Measurements from ENCODE around the gene VSIG10. TPM values are rescaled to one million over a fixed set of nuclear protein-coding genes. Genes with fewer than 3 reads are reported as not detected.

Gene VSIG10, protein sequence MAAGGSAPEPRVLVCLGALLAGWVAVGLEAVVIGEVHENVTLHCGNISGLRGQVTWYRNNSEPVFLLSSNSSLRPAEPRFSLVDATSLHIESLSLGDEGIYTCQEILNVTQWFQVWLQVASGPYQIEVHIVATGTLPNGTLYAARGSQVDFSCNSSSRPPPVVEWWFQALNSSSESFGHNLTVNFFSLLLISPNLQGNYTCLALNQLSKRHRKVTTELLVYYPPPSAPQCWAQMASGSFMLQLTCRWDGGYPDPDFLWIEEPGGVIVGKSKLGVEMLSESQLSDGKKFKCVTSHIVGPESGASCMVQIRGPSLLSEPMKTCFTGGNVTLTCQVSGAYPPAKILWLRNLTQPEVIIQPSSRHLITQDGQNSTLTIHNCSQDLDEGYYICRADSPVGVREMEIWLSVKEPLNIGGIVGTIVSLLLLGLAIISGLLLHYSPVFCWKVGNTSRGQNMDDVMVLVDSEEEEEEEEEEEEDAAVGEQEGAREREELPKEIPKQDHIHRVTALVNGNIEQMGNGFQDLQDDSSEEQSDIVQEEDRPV
- 42.4 and 69.1 TPM in 2 replicates for total RNA-seq

DNA sequence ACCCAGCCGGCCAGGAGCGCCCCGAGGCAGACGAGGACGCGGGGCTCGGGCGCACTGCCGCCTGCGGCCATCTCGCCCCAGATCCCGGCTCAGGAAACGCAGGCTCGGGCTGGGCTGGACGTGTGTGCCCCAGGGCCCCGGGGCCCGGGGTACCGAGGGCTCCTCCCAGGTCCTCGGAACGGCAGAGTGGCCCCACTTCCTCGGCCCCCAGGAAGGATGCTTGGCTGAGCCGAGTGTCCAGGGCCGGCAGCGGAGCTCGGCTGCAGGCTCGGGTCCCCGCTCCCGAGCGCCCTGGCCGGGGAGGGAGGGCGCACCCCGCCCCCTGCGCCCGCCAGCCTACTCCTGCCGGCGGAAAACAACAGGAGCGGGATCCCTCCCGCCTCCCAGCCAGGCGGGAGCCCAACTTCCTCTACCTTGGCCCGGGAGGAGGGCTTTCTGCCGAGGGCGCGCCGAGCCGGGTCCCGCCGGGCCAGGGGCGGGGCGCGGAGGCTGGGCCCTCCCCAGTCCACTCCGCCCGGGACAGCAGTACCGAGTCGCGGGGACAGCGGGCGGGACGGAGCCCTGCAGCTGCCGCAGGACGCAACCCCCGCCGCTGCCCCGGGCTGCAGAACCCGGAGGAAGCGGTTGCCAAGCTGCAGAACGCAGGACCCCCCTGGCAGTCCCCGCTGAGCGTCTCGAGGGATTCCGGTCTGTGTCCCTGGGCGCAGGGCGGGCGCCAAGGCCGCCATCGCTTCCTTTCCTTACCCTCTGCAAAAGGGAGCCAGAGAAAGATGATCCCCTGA lies at the start of gene VSIG10:
Gene VSIG10, minus strand, starts transcription at position 411 of the 782 bp plus-strand sequence. Its CDS starts 340 bp downstream, at position 71.

DNA sequence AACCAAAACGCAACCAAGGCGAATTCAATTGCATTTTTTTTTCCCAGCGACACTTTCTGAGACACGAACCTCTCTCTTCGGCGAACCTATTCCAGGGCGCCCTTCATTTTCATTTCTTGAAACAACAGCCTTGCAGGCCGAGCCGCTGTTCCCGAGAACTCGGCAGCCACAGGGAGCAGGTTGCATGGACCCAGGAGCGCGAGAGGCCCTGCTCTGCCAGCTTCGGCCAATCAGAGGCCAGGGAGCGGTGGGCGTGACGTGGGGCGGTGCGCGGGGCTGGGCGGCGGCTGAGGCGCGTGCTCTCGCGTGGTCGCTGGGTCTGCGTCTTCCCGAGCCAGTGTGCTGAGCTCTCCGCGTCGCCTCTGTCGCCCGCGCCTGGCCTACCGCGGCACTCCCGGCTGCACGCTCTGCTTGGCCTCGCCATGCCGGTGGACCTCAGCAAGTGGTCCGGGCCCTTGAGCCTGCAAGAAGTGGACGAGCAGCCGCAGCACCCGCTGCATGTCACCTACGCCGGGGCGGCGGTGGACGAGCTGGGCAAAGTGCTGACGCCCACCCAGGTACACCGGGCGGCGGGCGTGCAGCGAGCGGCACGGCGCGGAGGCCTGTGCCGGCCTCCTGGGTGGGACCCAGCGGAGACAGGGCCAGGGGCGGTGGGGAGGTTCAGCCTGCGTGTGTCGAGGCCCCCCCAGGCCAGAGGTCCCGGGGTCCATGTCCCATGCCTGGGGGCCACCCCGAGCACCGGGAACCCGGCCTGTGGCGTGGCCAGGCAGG lies 32.2 kb upstream of the VSIG10 start, which contains the start of gene PEBP1:
Gene PEBP1, plus strand, starts transcription at position 337 of the 771 bp plus-strand sequence. Its CDS starts 86 bp downstream, at position 423.

DNA sequence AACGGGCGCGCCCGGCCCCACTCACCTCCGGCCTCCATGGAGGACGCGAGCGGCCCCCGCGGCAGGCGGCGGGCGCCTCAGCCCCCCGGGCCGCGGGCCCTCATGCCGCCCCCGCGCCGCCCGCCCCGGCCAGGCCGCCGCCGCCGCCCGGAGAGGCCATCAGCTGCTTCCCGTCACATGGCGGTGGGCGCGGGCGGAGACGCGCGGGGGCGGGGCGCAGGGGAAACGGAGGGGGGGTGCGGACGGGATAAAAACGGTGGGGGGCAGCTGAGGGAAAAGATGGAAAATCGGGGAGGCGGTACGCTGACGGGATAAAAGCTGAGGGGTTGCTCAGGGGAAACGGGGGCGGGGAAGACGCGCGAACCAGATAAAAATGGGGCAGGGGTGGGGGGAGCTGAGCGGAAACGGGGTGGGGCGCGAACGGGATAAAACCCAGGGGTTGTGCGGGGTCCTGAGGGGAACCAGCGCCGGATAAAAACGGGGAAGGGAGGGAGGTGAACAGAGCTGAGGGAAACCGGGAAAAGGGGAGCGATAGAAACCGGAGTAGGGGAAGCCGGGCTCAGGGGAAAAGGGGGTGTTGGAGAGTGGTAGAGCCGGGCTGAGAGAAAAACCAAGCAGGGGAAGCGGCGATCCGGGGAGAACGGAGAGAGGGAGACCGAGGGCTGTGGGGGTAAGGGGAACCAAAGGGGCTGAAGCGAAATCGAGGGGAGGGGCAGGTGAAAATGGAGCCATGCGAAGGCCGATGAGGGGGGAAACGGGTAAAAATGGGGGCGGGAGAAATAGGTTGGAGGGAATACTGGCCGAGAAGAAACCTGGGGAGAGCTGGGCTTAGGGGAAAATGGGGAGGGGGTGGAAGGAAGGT lies 42.6 kb downstream of the VSIG10 start, which contains the start of gene WSB2:
Gene WSB2, minus strand, starts transcription at position 169 of the 862 bp plus-strand sequence. Its CDS starts 131 bp downstream, at position 38.

DNA sequence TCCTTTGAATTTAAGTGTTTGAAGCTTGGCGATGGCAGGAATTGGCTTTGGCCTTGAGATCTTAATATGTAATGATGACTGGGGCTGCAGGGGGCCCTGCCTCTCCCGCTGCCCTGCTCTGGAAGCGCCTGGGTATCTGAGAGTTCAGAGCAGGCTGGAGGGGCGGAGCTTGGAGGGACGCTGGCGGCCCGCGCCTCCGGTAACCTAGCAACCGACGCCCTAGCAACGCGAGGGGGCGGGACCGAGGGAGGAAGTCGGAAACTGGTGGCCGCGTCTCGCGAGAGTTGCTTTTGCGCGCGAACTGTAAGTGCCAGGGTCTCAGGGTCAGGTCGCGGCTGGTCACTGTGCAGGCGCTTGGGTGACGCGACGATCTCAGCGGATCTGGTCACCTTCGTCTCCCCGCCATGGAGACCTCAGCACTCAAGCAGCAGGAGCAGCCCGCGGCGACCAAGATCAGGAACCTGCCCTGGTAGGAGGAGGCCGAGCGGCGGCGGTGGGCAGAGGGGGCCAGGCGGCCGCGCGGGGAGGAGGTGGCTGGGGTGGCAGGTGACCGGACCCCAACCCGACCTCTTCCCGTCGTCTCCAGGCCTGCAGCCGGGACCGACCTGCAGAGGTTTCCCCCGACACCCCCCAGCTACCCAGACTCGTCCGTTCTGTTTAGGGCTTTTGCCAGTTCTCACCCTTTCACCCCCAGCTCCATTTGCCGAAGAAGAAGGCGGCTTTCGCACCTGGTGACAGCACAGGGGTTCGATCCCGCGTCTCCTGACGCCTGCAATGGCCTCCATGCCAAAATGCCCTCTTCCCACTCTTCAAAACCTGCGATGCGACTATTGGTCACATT lies 87.2 kb downstream of the VSIG10 start, which contains the start of gene RFC5:
Gene RFC5, plus strand, starts transcription at position 280 of the 841 bp plus-strand sequence. Its CDS starts 125 bp downstream, at position 405.

Small RNAs within 50 kb of the gene (small RNA-seq; reads per million reads assigned to genes)
- gene AC131159.1: not detected

Other genes with a start within 250 kb of the VSIG10 start
- under 0.01 TPM in 2 replicates for gene KSR2, start 135.0 kb downstream of the VSIG10 start, total RNA-seq
- gene RFC5, start 87.3 kb downstream of the VSIG10 start, total RNA-seq: 13.4 and 19.6 TPM in 2 replicates
- 68.7 and 166 TPM in 2 replicates for gene WSB2, start 42.8 kb downstream of the VSIG10 start, total RNA-seq
- 183 and 243 TPM in 2 replicates for gene PEBP1, start 32.1 kb upstream of the VSIG10 start, total RNA-seq

All from placental epithelial cell (primary cell).